ENCODE results near the gene TOR4A.

The TOR4A gene

GRCh38 chr9:137269231-137269772 is 8.2 kb upstream of the TOR4A start:
- Histone ChIP-seq H3K4me3 (ENCODE audit: low read depth, low read length) (no peak overlapping the region), H3K36me3 (replicated peaks) (peaks cover 61% of the 10 kb centered on the region), H3K27ac (peak overlapping the region; percentile 50), H3K27me3 (replicated peaks) (no peaks in the 10 kb centered on the region)
- in situ Hi-C loops (cut with HindIII; ENCODE audit: low pct_ligation_motif_present, low sequenced_read_pairs) = no loop called here
- TF ChIP-seq, protein P1, sequence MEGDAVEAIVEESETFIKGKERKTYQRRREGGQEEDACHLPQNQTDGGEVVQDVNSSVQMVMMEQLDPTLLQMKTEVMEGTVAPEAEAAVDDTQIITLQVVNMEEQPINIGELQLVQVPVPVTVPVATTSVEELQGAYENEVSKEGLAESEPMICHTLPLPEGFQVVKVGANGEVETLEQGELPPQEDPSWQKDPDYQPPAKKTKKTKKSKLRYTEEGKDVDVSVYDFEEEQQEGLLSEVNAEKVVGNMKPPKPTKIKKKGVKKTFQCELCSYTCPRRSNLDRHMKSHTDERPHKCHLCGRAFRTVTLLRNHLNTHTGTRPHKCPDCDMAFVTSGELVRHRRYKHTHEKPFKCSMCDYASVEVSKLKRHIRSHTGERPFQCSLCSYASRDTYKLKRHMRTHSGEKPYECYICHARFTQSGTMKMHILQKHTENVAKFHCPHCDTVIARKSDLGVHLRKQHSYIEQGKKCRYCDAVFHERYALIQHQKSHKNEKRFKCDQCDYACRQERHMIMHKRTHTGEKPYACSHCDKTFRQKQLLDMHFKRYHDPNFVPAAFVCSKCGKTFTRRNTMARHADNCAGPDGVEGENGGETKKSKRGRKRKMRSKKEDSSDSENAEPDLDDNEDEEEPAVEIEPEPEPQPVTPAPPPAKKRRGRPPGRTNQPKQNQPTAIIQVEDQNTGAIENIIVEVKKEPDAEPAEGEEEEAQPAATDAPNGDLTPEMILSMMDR (IDR thresholded peaks at IDR 0.05; ENCODE audit: low read depth, low read length, missing control alignments) = no peak
- peak; percentile 20 for DNase-seq

DNA sequence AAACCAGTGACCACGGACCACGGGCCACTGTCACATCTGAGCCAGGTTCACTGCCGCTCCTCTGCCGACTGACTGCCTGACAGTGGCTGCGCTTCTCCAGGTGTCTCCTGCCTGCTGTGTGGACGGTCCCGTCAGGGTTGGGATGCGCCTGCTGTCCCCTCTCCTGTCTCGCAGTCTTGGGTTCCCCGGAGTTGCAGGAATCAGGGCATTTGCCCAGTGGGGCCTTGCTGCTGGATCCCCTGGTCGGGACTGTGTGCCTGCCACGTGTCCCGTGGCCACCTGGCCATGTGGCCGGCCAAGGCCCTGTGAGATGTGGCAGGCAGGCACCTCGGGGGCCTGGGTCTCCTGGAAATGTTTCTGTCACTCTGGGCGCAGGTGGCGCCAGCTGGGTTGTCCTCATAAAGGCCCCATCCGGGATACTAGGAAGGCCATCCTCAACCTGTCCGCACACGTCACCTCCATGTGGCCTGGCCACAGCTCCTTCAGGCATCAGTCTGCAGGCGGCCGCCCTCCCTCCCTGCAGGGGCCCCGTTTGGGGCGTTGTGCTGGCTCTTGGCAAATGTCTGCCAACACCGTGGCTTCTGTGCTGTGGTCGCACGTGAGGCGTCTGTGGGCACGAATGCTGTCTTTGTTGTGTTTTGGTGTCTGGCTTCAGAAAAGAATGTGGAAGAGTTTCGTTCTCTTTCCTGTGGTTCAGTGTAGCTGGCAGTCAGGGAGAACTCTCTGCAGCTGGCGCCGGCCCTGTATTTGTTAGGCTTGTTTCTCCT is 6.4 kb upstream of the TOR4A start:
- H3K27me3 ChIP-seq (replicated peaks) = no peaks in the 10 kb centered on the region
- TF ChIP-seq, protein P1 (IDR thresholded peaks at IDR 0.05; ENCODE audit: low read depth, low read length, missing control alignments) = no peak
- H3K36me3 ChIP-seq (replicated peaks) = peaks cover 53% of the 10 kb centered on the region
- H3K4me3 ChIP-seq (ENCODE audit: low read depth, low read length) = no peak overlapping the region
- no peak overlapping the region for H3K27ac ChIP-seq
- in situ Hi-C loops (cut with HindIII; ENCODE audit: low pct_ligation_motif_present, low sequenced_read_pairs) = no loop called here
- DNase-seq = no peak

DNA sequence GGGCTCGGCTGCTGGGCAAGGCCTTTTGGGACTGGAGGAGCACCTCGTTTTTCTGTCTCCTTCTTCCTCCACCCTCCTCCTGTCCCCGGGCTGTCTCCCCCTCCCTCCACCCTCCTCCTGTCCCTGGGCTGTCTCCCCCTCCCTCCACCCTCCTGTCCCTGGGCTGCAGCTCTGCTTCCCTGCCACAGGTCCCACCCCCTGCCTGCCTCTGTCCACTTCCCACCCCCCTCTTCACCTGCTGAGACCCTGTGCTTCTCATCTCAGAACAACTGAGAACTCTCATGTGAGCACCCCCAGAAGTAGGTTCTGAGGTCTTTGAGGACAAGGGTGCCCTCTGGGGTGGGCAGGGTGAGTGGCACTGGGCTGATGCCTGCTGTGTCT is 5.8 kb upstream of the TOR4A start:
- Histone ChIP-seq H3K36me3 (replicated peaks) (peaks cover 48% of the 10 kb centered on the region), H3K27ac (no peak overlapping the region), H3K27me3 (replicated peaks) (no peaks in the 10 kb centered on the region), H3K4me3 (ENCODE audit: low read depth, low read length) (no peak overlapping the region)
- TF ChIP-seq, protein P1 (IDR thresholded peaks at IDR 0.05; ENCODE audit: low read depth, low read length, missing control alignments) = no peak
- no peak for DNase-seq
- in situ Hi-C loops (cut with HindIII; ENCODE audit: low pct_ligation_motif_present, low sequenced_read_pairs) = no loop called here

- no peak overlapping the region for H3K27ac ChIP-seq
- in situ Hi-C loops (cut with HindIII; ENCODE audit: low pct_ligation_motif_present, low sequenced_read_pairs) = no loop called here
- DNase-seq = no peak
- peaks cover 46% of the 10 kb centered on the region for H3K36me3 ChIP-seq (replicated peaks)
- H3K27me3 ChIP-seq (replicated peaks) = no peaks in the 10 kb centered on the region
- no peak overlapping the region for H3K4me3 ChIP-seq (ENCODE audit: low read depth, low read length)
- TF ChIP-seq, protein P1 (IDR thresholded peaks at IDR 0.05; ENCODE audit: low read depth, low read length, missing control alignments) = no peak
Observed at GRCh38 chr9:137272241-137273094, 5.1 kb upstream of the TOR4A start.

GRCh38 chr9:137273095-137273490 is 4.4 kb upstream of the TOR4A start:
- Histone ChIP-seq H3K27me3 (replicated peaks) (no peaks in the 10 kb centered on the region), H3K4me3 (ENCODE audit: low read depth, low read length) (no peak overlapping the region), H3K36me3 (replicated peaks) (peaks cover 43% of the 10 kb centered on the region), H3K27ac (no peak overlapping the region)
- in situ Hi-C loops (cut with HindIII; ENCODE audit: low pct_ligation_motif_present, low sequenced_read_pairs) = no loop called here
- TF ChIP-seq, protein P1 (IDR thresholded peaks at IDR 0.05; ENCODE audit: low read depth, low read length, missing control alignments) = no peak
- DNase-seq = no peak
